Raji (cell line): Measurements from ENCODE around the gene TESK2.

ENCODE experiments used
- POLR2A ChIP-seq: IDR thresholded peaks from 2 replicates; pipeline ENCODE4 v1.6.1; 2011; ENCODE audit warnings: low read depth, low read length, control low read depth; ENCODE audit not compliant: insufficient read depth

Gene TESK2

GRCh38 chr1:45340816-45341466 lies 150.0 kb downstream of the TESK2 start:
- TF ChIP-seq POLR2A: no peak

DNA sequence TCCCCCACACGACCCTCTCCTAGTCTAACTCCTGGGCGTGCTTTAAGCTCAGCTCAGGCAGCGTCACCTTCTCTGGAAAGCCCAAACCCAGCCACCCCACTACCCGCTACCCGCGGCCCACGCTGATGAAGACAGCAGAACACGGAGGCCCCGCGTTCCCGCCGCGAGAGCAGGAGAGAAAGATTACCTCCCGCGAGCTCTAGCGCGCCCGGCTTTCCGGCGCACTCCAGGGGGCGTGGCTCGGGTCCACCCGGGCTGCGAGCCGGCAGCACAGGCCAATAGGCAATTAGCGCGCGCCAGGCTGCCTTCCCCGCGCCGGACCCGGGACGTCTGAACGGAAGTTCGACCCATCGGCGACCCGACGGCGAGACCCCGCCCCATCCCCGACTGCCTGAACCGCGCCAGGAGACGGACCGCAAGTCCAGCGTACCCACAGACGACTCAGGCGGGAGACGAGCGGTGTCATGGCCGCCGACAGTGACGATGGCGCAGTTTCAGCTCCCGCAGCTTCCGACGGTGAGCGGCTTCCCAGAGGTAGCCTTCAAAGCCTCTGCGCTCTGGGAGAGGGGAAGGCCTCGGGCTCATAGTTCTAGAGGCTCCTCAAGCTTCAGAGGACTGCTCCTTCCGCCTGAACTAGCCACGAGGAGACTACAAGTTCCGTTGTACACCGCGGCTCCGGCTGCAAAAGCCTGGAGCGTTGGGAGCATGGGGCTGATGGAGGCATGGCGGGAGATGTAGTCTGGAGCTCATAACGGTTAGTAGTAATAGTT lies 151.0 kb downstream of the TESK2 start, which contains the start of the genes MUTYH and TOE1:
TSS of gene MUTYH (minus strand) at position 652 of the 770 bp plus-strand sequence. CDS start 5,935 bp downstream, outside the sequence.
TSS of gene TOE1 (plus strand) at position 382 of the 770 bp plus-strand sequence. CDS start at position 465, 83 bp downstream.
- TF ChIP-seq POLR2A: peak; percentile 93

- no peak; the same call in 1 of the 2 replicates for TF ChIP-seq POLR2A
These were observed 153.2 kb downstream of the TESK2 start for GRCh38 chr1:45337630-45338325.

DNA sequence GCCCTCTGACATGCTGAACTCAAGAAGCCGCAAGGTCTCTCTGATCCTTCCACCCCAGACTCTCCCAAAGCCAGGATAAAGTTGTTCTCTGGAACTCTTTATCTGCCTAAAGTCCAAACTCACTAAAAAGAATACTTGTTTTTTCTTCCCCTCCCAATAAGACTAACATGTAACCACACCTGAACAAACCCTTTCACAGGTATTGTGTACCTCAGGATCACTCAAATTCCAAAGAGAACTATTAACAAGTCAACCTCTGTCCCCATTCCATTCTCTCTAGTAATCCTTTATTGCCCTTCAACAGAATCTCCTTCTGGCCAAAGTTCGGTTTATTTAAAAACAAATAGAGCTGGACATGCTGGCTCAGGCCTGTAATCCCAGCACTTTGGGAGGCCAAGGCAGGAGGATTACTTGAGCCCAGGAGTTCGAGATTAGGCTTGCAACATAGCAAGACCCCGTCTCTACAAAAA lies 155.1 kb downstream of the TESK2 start:
- TF ChIP-seq POLR2A: no peak

- no peak for TF ChIP-seq POLR2A
These were observed 156.4 kb downstream of the TESK2 start for GRCh38 chr1:45334308-45335245.

- no peak for TF ChIP-seq POLR2A
These were observed 158.6 kb downstream of the TESK2 start for GRCh38 chr1:45332346-45332720.

DNA sequence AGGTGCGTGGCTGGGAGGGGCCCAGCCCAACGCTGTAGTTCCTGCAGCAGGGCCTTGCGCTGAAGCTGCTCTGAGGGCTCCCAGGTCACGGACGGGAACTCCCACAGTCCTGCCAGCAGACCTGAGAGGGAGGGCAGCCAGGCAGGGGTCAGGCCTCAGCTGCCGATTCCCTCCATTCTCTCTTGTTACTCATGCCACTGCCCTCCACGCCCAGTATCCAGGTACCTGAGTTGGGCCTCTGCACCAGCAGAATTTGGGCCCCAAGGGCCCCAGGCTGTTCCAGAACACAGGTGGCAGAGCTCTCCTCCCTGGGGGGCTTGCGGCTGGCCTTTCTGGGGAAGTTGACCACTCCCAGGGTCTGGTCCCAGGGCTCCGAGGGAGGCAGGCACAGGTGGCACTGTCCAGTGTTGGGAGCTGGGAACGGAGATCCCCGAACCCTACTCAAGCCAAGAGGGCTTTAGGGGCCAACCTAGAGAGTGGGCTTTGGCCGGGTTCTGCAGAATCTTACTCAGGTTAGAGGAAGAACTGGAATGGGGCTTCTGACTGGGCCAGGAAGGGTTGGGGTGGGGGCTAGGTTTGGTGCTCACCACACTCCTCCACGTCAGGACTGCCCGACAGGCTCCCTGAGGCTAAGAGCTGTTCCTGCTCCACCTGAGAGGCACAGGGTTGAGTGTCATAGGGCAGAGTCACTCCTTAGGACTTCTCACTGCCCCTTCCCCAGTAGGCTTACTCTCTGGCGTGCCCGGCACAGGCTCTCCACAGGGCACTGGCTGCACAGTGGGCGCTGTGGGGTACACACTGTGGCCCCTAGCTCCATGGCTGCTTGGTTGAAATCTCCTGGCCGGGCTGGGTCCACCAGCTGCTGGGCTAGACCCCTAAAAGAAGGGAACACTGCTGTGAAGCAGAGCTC lies 159.3 kb downstream of the TESK2 start:
- TF ChIP-seq POLR2A: no peak

DNA sequence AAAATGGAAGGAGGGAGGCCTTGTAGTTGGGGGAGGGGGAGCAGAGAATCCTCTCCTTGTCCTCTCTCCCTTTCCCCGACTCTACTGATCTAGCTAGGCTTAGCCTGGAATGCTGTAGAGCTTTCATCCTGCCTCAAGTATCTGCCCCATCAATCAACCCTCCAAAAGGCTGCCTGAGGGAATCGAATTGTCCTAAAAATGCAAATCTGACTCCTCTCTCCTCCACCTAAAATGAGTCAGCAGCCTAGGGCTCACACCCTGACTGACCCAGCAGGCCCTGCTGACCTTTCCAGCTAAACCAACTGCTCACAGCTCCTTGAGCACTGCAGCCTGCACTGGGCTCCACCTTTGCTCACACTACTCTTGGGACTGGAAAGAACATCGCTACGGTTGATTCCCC lies 161.5 kb downstream of the TESK2 start:
- no peak for TF ChIP-seq POLR2A

- no peak for TF ChIP-seq POLR2A
These were observed 162.3 kb downstream of the TESK2 start for GRCh38 chr1:45328680-45329079.

GRCh38 chr1:45327644-45328515 lies 163.1 kb downstream of the TESK2 start:
- no peak for TF ChIP-seq POLR2A

DNA sequence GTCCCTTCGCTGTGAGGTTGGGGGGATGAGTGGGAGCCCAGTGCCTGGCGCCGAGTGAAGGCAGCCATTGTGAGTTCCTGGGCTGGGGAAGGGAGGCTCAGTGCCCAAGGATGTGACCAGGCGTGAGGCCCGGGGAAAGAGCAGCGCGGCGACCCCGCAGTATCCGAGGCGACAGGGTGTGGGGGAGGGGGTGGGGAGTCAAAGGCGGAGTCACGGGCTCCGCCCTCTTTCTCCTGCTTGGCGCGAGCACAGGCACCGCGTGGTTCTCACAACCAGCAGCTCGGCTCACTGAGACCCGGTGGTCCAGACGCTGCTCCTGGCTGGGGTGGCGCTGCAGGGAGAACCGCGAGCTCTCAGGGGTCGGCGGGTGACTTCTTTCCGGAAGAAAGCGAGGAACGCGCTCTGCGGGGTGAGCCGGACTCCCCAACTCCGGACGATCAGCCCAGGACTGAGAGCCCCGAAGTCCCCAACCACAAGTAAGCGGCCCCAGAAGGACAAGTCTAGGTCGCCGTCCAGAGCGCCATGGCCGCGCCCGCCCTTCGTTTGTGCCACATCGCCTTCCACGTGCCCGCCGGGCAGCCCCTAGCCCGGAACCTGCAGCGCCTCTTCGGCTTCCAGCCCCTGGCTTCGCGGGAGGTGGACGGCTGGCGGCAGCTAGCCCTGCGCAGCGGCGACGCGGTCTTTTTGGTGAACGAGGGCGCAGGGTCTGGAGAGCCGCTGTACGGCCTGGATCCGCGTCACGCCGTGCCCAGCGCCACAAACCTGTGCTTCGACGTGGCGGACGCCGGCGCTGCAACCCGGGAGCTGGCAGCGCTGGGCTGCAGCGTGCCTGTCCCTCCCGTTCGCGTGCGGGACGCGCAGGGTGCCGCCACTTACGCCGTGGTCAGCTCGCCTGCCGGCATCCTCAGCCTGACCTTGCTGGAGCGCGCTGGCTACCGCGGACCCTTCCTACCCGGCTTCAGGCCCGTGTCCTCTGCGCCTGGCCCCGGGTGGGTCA lies 164.0 kb downstream of the TESK2 start, which contains the start of gene HPDL:
TSS of gene HPDL (plus strand) at position 269 of the 997 bp plus-strand sequence. CDS start at position 523, 254 bp downstream.
- no peak for TF ChIP-seq POLR2A

DNA sequence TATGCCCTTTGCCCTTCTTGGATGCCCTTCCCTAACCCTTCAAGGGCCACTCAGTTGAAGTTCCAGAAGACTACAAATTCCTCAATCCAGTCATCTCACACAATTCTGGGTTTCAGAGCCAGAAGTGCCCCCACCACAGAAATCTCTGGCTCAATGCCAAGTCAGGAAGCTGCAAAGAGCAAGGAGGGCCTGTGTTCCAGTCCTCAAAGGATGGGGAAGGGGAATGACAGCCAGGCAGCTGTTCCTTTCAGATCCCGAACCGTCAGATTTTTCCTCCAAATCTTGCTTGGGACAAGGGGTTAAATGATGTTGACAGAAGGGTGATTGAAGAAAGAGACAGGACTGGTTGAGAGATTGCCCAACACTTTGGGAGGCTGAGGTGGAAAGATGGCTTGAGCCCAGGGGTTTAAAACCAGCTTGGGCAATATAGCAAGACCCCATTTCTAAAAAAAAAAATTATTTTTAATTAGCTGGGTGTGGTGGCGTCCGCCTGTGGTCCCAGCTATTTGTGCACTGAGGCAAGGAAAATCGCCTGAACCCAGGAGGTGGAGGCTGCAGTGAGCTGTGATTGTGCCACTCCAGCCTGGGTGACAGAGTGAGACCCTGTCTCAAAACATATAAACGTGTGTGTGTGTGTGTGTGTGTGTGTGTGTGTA lies 165.0 kb downstream of the TESK2 start:
- no peak for TF ChIP-seq POLR2A
